K562 (cell line): ENCODE measurements around the gene MEF2D.

Experiments
- ARID2 ChIP-seq: fragments of 450-650 bp; IDR thresholded peaks from 2 replicates; pipeline ENCODE4 v1.6.1; 2017; ENCODE audit warnings: antibody characterized with exemption, mild to moderate bottlenecking
- ATF1 ChIP-seq, 2 experiments: fragments of 450-650 bp in 1 of 2; IDR thresholded peaks; 2 replicates each; pipeline ENCODE4 v1.6.1; 2016; ENCODE audit warnings: missing compliant biosample characterization in 1 of 2, missing genetic modification characterization in 1 of 2
- CHD7 ChIP-seq: fragments of 200-600 bp; sonication (generic); IDR thresholded peaks from one replicate; pipeline ENCODE4 v1.6.1; 2012; ENCODE audit warnings: mild to moderate bottlenecking, low read depth, low read length, inconsistent platforms
- CREB3 ChIP-seq: fragments of 450-650 bp; conservative IDR thresholded peaks from 2 replicates; pipeline ENCODE4 v1.6.1; 2016; ENCODE audit warnings: missing genetic modification characterization, low read depth, mild to moderate bottlenecking, missing compliant biosample characterization, moderate library complexity
- CTCF ChIP-seq, 3 experiments: IDR thresholded peaks in 2 of 3; conservative IDR thresholded peaks in 1 of 3; 2 replicates each; pipeline ENCODE4 v1.5.1; 2011 to 2012; ENCODE audit warnings: low read length in 3 of 3, mild to moderate bottlenecking in 3 of 3, control low read depth in 2 of 3, improper control_type of control experiment in 1 of 3, inconsistent platforms in 1 of 3, low read depth in 1 of 3, mixed read lengths in 1 of 3, moderate library complexity in 1 of 3; ENCODE audit not compliant: insufficient read depth in 2 of 3
- MEF2A ChIP-seq: IDR thresholded peaks from 2 replicates; pipeline ENCODE4 v1.6.1; 2011; ENCODE audit warnings: low read depth, mild to moderate bottlenecking, low read length, moderate library complexity; ENCODE audit not compliant: control insufficient read depth
- MTA2 ChIP-seq: fragments of 450-650 bp; IDR thresholded peaks from 2 replicates; pipeline ENCODE4 v1.6.1; 2016; ENCODE audit warnings: low read depth
- MXI1 ChIP-seq: IDR thresholded peaks from 2 replicates; pipeline ENCODE4 v1.6.1; 2011; ENCODE audit warnings: low read depth, mild to moderate bottlenecking, improper control_type of control experiment, low read length
- POLR2A ChIP-seq: fragments of 450-650 bp; conservative IDR thresholded peaks from 2 replicates; pipeline ENCODE4 v1.6.1; 2016
- RBM39 ChIP-seq: fragments of 200-400 bp; formaldehyde crosslinking; optimal IDR thresholded peaks from 2 replicates; pipeline ENCODE3; 2018; ENCODE audit warnings: low read depth, low read length
- RFX5 ChIP-seq: IDR thresholded peaks from 2 replicates; pipeline ENCODE4 v1.6.1; 2011; ENCODE audit warnings: low read depth, mild to moderate bottlenecking, improper control_type of control experiment, low read length
- SAFB ChIP-seq: fragments of 200-400 bp; formaldehyde crosslinking; IDR thresholded peaks from 2 replicates; pipeline ENCODE4 v1.6.1; 2017; ENCODE audit warnings: low read depth, low read length, borderline replicate concordance
- SPI1 ChIP-seq: IDR thresholded peaks from 2 replicates; pipeline ENCODE4 v1.6.1; 2011; ENCODE audit warnings: low read depth, low read length, control low read depth, borderline replicate concordance
- ZNF175 ChIP-seq: fragments of 200-800 bp; sonication (Bioruptor generic); IDR thresholded peaks from 2 replicates; pipeline ENCODE4 v1.6.1; 2016; ENCODE audit warnings: low read depth, mild to moderate bottlenecking, missing genetic modification characterization, missing compliant biosample characterization

GRCh38 chr1:156502391-156502893 is 1.9 kb upstream of the MEF2D start:
- TF ChIP-seq CTCF (IDR thresholded peaks at IDR 0.05 in 2 of 3, conservative IDR thresholded peaks at IDR 0.05 in 1 of 3; ENCODE audit: insufficient read depth in 2 of 3, low read depth in 1 of 3, low read length in 3 of 3) (no peak), POLR2A (no peak), ATF1 (CRISPR knock-in tag; IDR thresholded peaks at IDR 0.05) (no peak), ATF1 (tag; IDR thresholded peaks at IDR 0.05) (no peak), RBM39 (no peak), ARID2 (no peak), SPI1 (no peak), RFX5 (no peak), MXI1 (no peak), MEF2A (no peak), SAFB (no peak), ZNF175 (CRISPR knock-in tag) (peak; percentile 33), MTA2 (no peak), CREB3 (tag) (no peak), CHD7 (no peak)
